Upper lobe of left lung (tissue), 4 donors: ENCODE results near the gene POMP.

ENCODE experiments used
- CTCF ChIP-seq, 6 experiments: fragments of 450-650 bp in 4 of 6; fragments of 200-600 bp in 2 of 6; sonication (generic) in 2 of 6; IDR thresholded peaks; one replicate each; pipeline ENCODE4 v1.5.1; 2016 to 2019; ENCODE audit warnings: antibody characterized with exemption in 6 of 6
- POLR2A ChIP-seq, 4 donors: fragments of 450-650 bp; IDR thresholded peaks; one replicate each; pipeline ENCODE4 v1.5.1; 2016 to 2017; ENCODE audit warnings: antibody characterized with exemption in 4 of 4, mild to moderate bottlenecking in 2 of 4

GRCh38 chr13:28658539-28658795 is 463 bp upstream of the POMP start:
- TF ChIP-seq CTCF (IDR thresholded peaks at IDR 0.05) (no peak), POLR2A (IDR thresholded peaks at IDR 0.05) (no peak)
